ENCODE results near the gene NUDT3. TPM values are rescaled to one million over a fixed set of nuclear protein-coding genes. Genes with fewer than 3 reads are reported as not detected.

The NUDT3 gene
- polyA plus RNA-seq, 2 of the 4 experiments (the other 2 are of a cell fraction), result 5.2 to 13.4 TPM

DNA sequence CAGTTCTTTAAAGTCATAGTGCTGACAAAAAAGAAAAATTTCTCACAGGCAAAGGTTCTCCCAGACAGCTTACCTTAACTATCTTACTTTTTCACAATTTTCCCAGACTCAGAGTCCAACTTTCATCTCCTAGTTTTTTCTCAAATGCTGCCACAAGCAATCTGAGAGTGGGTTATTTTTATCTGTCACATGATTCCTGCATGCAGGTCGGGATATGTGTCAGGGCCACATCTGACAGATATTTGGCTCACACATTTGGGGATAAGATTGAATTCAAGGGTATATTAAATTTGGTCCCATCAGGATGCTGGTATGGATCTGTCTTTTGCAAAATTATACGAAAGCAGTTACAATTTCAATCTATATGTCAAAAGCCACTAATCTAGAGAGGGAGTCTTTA, 93.5 kb downstream of the NUDT3 start:
- ATAC-seq (no peak), DNase-seq (ENCODE audit: low read depth in 1 of 2, low spot score in 1 of 2) (no peak), FAIRE-seq (no peak)
- Histone ChIP-seq H3K9me3 (no peaks in the 10 kb centered on the region), H3K4me2 (no peak overlapping the region), H3K4me3 (no peak overlapping the region), H3K27ac (no peak overlapping the region), H3K4me1 (0 out of 3 replicates have a peak, but pooled peaks cover 3% of the 10 kb centered on the region)
- CTCF ChIA-PET, result no interaction called here
- 79% methylated on average over 2 of the region's 2 CpGs for WGBS (ENCODE audit: missing lambda C conversion rate)
- POLR2A ChIA-PET, result no interaction called here
- TF ChIP-seq PHF8 (IDR thresholded peaks at IDR 0.05; ENCODE audit: borderline replicate concordance, low read depth) (no peak), MAZ (IDR thresholded peaks at IDR 0.05; ENCODE audit: borderline replicate concordance, low read depth, low read length) (no peak), JUNB (IDR thresholded peaks at IDR 0.05) (no peak), RNF2 (IDR thresholded peaks at IDR 0.05; ENCODE audit: borderline replicate concordance, low read depth) (no peak), CBX2 (IDR thresholded peaks at IDR 0.05; ENCODE audit: borderline replicate concordance, low read depth) (no peak), NR3C1 (IDR thresholded peaks at IDR 0.05) (no peak), ZC3H11A (IDR thresholded peaks at IDR 0.05) (no peak), NPAS2 (CRISPR knock-in tag; IDR thresholded peaks at IDR 0.05; ENCODE audit: borderline replicate concordance) (no peak), HOXB5 (CRISPR knock-in tag; IDR thresholded peaks at IDR 0.05) (no peak), KDM1A (IDR thresholded peaks at IDR 0.05; ENCODE audit: low read depth) (no peak), KDM5A (IDR thresholded peaks at IDR 0.05) (no peak), MAX (IDR thresholded peaks at IDR 0.05) (no peak), CEBPB (IDR thresholded peaks at IDR 0.05) (no peak)
- TF ChIP-seq, protein P1, sequence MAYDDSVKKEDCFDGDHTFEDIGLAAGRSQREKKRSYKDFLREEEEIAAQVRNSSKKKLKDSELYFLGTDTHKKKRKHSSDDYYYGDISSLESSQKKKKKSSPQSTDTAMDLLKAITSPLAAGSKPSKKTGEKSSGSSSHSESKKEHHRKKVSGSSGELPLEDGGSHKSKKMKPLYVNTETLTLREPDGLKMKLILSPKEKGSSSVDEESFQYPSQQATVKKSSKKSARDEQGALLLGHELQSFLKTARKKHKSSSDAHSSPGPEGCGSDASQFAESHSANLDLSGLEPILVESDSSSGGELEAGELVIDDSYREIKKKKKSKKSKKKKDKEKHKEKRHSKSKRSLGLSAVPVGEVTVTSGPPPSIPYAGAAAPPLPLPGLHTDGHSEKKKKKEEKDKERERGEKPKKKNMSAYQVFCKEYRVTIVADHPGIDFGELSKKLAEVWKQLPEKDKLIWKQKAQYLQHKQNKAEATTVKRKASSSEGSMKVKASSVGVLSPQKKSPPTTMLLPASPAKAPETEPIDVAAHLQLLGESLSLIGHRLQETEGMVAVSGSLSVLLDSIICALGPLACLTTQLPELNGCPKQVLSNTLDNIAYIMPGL (CRISPR knock-in tag; IDR thresholded peaks at IDR 0.05; ENCODE audit: borderline replicate concordance), result no peak

- CTCF ChIA-PET, result no interaction called here
- POLR2A ChIA-PET, result no interaction called here
- 87% methylated on average over 3 of the region's 3 CpGs for WGBS (ENCODE audit: missing lambda C conversion rate)
- ATAC-seq (no peak), DNase-seq (ENCODE audit: low read depth in 1 of 2, low spot score in 1 of 2) (no peak), FAIRE-seq (no peak)
- Histone ChIP-seq H3K4me1 (no peaks in the 10 kb centered on the region), H3K27ac (no peak overlapping the region), H3K9me3 (no peaks in the 10 kb centered on the region), H3K4me2 (no peak overlapping the region), H3K4me3 (no peak overlapping the region)
- TF ChIP-seq MAZ (IDR thresholded peaks at IDR 0.05; ENCODE audit: borderline replicate concordance, low read depth, low read length) (no peak), POLR2A (IDR thresholded peaks at IDR 0.05; ENCODE audit: low read length) (no peak), GATA3 (IDR thresholded peaks at IDR 0.05; ENCODE audit: borderline replicate concordance) (no peak), TP53 (CRISPR knock-in tag; IDR thresholded peaks at IDR 0.05) (no peak), SMC3 (IDR thresholded peaks at IDR 0.05) (no peak), USF2 (IDR thresholded peaks at IDR 0.05) (no peak), REST (IDR thresholded peaks at IDR 0.05) (no peak), FOSB (CRISPR knock-in tag; IDR thresholded peaks at IDR 0.05) (no peak), POLR2AphosphoS2 (conservative IDR thresholded peaks at IDR 0.05; ENCODE audit: low read length) (no peak), CHD4 (IDR thresholded peaks at IDR 0.05; ENCODE audit: borderline replicate concordance) (no peak)
Observed at GRCh38 chr6:34295721-34296120, 96.7 kb downstream of the NUDT3 start.

All from A549 (cell line).